HL-60 (cell line): ENCODE results near the gene ANKH.

Source experiments
- POLR2AphosphoS5 ChIP-seq: IDR thresholded peaks from 2 replicates; pipeline ENCODE4 v1.6.1; 2012; ENCODE audit warnings: low read depth
- REST ChIP-seq: IDR thresholded peaks from 2 replicates; pipeline ENCODE4 v1.6.1; 2012; ENCODE audit warnings: low read depth; ENCODE audit not compliant: insufficient replicate concordance
- TF ChIP-seq, protein P1 (sequence below): IDR thresholded peaks from one replicate; pipeline ENCODE4 v1.5.1; 2011; ENCODE audit warnings: low read length, control low read depth, inconsistent platforms; ENCODE audit not compliant: insufficient read depth

GRCh38 chr5:14782591-14782990, 89.0 kb downstream of the ANKH start:
- TF ChIP-seq, protein P1, sequence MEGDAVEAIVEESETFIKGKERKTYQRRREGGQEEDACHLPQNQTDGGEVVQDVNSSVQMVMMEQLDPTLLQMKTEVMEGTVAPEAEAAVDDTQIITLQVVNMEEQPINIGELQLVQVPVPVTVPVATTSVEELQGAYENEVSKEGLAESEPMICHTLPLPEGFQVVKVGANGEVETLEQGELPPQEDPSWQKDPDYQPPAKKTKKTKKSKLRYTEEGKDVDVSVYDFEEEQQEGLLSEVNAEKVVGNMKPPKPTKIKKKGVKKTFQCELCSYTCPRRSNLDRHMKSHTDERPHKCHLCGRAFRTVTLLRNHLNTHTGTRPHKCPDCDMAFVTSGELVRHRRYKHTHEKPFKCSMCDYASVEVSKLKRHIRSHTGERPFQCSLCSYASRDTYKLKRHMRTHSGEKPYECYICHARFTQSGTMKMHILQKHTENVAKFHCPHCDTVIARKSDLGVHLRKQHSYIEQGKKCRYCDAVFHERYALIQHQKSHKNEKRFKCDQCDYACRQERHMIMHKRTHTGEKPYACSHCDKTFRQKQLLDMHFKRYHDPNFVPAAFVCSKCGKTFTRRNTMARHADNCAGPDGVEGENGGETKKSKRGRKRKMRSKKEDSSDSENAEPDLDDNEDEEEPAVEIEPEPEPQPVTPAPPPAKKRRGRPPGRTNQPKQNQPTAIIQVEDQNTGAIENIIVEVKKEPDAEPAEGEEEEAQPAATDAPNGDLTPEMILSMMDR = no peak
- no peak for TF ChIP-seq POLR2AphosphoS5
- no peak for TF ChIP-seq REST
